KOPT-K1 (cell line): ENCODE results near the gene NRF1.

Experiments
- H3K27ac ChIP-seq: fragments of 200-600 bp; sonication (generic); 2 replicates; pipeline ENCODE4 v1.5.1; 2016; ENCODE audit warnings: antibody characterized with exemption, mild to moderate bottlenecking, low read depth, low read length; ENCODE audit not compliant: poor library complexity, severe bottlenecking
- H3K36me3 ChIP-seq: fragments of 200-600 bp; sonication (generic); 2 replicates; pipeline ENCODE4 v1.5.1; 2017; ENCODE audit warnings: antibody characterized with exemption, mild to moderate bottlenecking, low read length, moderate library complexity; ENCODE audit not compliant: insufficient read depth
- H3K9me3 ChIP-seq: fragments of 200-600 bp; sonication (generic); 2 replicates; pipeline ENCODE4 v1.5.1; 2017; ENCODE audit warnings: antibody characterized with exemption, low read length, mild to moderate bottlenecking; ENCODE audit not compliant: insufficient read depth, poor library complexity, severe bottlenecking

Gene NRF1

DNA sequence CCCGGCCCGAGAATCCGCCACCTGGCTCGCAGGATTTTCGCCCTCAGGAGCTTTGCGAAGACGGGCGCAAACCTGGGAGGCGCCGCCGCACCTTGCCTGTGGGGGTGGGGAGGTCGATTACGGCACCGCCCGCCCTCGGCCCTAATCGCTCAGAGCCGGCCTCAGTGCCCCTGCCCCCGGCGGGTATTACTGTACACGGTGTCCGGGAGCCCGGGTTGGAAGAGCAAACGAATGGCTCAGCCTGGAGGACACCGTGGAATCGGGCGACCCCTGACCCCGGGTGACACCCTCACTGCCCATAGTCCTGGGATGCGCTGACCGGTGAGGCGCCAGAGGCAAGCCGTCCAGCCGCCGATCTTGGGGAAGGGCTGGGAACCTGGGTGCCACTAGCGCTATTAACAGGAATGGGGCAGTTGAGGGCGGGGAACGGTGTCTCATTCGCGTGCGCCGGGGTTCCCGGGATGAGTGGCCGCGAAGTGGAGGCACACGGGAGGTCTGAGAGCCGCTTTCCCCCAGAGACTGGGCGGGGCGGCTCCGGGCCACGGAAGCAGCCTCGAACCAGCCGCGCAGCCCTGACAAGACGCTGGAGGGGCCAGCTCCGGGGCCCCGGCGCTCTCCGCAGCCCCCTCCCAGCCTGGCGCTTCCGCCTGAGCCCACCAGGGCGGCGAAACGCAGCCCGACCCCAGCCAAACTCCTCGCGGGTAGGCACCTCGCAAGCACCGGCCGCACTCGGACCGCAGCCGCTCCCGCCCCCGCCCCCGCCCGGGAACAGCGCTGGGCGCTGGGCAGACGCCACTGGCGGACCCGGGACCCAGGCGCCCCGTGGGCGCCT, 167.5 kb downstream of the NRF1 start:
- no peaks in the 10 kb centered on the region for H3K36me3 ChIP-seq
- H3K27ac ChIP-seq = no peak overlapping the region
- no peaks in the 10 kb centered on the region for H3K9me3 ChIP-seq

DNA sequence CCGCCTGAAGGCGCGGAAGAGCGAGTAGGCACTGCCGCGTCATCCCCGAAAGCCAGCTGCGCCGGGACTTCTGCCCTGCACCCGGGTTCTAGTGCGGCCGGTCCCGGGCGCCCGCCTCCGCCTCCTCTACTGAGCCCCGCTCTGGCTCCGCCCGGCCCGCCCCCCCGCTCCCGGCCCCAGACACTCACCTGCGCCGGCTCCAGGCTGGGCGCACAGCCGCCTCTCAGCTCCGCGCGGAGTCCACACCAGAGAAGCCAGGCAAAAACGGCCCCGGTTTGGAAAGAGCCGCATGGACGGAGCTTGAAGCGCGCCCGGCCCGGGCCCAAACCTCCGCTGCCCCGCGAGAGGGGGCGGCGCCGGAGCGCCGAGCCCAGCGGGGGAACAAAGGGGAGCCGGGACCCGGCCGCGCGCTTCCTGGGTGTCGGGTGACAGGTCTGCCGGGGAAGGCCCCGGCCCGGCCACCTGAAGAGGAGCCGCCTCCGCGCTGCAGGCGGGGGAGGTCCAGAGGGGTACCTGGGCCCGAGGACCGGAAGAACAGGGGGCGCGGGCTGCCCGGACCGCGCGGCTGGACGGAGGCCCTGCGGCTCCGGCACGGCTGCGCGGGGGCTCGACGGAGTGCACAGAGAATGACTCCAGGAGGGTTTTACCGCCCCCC, 168.2 kb downstream of the NRF1 start:
- H3K27ac ChIP-seq = no peak overlapping the region
- no peaks in the 10 kb centered on the region for H3K36me3 ChIP-seq
- no peaks in the 10 kb centered on the region for H3K9me3 ChIP-seq

DNA sequence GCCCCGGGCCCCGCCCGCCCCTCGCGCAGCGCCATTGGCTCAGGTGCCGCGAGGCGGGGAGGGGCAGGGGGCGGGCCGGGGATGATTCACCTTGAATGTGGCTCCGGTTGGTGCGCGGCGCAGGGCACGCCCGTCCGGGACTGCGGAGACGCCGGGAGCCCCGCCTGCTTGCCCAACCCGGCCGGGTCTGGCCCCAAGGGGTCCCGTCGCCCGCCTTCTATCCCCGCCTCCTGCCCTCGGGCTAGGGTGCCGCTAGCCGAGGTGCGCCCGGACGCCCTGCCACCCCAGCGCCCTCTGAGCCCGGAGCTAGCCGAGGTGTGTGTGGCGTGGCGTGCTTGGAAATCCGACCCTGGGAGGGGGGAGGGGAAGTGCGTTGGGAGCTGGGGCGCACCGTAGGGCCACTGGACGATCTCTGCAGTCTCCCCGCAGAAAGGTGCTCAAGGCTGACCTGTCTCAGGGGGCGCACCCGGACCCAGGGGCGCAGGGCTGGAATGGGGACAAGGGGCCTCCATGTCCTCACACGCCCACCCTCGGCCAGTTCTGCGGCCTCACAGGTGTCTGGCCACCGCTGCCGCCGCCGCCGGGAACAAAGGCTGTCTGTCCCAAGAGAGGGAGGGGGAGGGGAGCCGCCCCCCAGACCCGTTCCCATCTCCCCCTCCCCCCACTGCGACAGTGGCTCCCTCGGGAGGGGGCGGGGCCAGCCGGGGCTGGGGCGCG, 168.9 kb downstream of the NRF1 start:
- Histone ChIP-seq H3K36me3 (no peaks in the 10 kb centered on the region), H3K27ac (no peak overlapping the region)

DNA sequence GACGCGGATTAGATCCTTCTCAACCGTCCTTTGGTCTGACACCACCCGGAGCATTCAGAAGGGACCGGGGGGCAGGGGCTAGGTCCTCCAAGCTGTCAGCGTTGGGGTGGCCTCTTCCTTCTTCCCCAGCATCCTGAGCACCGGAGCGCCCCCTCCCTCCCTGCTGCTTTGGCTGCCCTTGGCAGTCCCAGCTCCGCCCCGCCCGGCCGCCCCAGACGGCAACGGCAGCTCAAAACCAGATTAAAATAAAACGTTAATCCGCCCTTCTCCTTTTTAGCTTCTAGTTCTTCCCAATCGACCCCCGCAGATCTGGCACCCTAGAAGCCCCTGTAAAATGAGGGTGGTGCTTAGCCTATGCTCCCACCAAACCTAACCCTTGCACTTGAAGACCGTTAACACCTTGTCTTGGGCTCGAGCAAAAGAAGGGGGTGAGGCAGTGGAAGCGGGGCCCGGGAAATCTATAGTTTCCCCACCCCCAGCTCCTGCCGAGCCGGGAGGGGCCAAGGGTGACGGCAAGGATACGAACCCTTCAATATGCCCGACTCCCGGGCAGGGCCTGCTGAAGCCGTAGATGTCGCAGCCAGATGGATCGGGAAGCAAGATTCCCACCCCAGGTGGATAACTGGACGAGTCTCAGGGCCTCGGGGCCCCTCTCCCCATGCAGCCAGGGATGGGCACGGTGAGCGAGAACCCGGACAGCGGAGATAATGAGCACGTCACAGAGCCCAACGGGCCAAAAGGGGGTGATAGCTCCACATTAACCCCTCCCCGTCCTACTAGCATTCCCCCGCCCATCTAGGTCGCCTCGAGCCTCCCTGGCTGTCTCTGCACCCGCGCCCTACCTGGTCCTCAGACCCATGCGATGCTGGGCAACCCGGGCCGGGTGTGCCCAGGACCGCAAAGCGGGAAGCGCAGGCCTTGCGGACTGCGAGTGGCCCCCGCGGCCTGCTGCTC, 169.7 kb downstream of the NRF1 start:
- Histone ChIP-seq H3K36me3 (no peaks in the 10 kb centered on the region), H3K27ac (no peak overlapping the region), H3K9me3 (no peaks in the 10 kb centered on the region)

More for the DNA sequence above, 168.9 kb downstream of the NRF1 start:
- no peaks in the 10 kb centered on the region for H3K9me3 ChIP-seq

DNA sequence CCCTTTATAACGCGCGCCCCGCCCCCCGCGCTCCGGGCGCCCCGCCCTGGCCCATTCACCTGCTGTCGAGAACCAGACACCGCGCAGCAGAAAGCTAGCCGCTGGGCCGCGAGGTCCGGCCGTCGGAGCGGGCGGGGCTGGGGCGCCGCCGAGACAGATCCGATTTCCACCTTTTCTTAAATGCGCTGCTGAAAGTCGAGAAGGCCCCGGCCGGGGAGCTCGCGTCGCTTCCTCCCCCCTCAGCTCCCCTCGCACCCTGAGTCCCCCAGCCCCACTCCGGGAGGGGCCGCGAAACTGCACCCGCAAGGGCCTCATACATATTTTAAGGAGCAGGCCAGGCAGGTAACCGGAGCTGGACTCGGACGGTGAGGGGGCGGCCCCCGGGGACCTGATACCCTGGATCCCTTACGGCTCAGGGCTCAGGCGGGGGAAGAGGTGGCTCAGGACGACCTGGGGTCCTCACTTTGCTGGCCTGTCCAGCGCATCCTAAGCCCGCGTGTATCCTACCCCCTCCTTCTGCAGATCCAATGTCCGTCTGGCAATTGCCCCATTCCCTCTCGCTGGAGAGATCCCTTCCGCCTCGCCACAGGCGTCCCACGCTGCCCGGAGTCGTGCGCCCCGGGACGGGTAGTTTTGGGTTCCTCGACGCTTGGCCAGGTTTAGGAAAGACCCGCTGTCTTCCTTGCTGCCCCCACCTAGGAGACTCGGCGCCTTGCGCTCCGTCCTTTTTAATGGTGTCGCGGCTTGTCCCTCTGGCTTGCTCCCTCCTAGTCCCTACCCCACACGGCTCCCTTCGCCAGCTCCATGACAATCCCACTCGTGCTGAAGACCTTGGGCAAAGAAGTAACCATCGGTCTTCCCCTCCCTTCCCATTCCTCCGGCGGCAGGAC, 170.7 kb downstream of the NRF1 start:
- Histone ChIP-seq H3K27ac (no peak overlapping the region), H3K36me3 (no peaks in the 10 kb centered on the region), H3K9me3 (no peaks in the 10 kb centered on the region)

DNA sequence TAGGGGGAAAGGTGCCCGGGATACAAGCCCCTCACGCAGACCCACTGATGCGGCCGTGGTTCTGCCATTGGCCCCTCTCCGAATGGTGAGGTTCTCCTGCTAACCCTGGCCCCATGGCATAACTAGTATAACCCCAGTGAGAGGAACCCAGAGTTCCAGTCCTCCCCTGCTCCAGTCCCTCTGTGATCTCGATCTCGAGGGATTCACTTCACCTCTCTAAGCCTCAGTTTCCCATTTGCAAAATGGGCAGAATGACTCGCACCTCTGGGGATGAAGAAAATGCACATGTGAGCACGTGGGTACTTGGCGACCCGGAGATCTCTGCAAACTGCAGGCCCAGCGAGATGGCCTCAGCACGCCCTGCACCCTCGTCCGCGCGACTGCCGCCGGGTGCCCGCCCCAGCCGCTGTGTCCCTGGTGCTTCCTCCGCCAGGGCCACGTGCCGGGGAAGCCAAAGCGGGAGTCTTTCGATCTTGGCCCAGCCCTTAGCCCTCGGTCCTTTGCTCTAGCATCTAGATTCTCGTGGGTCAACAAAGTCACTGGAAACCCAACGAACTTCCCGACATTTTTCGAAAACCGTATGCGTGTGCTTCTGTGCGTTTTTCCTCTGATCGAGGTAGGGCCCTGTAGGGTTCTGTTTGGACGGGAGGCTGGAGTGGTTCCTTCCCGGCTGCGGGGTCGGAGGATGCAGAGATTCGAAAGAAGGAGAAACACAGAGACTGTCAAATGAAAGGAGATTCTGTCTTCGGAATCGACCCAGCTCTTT, 171.5 kb downstream of the NRF1 start:
- no peaks in the 10 kb centered on the region for H3K36me3 ChIP-seq
- H3K9me3 ChIP-seq = no peaks in the 10 kb centered on the region
- no peak overlapping the region for H3K27ac ChIP-seq

DNA sequence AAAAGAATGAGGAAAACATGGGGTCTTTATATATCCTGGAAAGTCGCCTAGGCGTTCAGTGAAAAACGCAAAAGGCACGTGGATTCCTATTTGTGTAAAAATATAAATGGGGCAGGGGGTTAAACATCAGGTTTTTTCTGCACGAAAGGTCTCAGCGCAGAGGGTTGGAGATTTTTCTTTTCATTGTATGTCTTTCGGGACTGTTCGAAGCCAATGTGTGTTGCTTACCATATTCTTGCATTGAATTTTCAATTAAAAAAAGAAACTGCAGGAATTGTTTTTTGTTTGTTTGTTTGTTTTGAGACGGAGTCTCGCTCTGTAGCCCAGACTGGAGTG, 172.0 kb downstream of the NRF1 start:
- no peaks in the 10 kb centered on the region for H3K36me3 ChIP-seq
- no peak overlapping the region for H3K27ac ChIP-seq
- no peaks in the 10 kb centered on the region for H3K9me3 ChIP-seq

DNA sequence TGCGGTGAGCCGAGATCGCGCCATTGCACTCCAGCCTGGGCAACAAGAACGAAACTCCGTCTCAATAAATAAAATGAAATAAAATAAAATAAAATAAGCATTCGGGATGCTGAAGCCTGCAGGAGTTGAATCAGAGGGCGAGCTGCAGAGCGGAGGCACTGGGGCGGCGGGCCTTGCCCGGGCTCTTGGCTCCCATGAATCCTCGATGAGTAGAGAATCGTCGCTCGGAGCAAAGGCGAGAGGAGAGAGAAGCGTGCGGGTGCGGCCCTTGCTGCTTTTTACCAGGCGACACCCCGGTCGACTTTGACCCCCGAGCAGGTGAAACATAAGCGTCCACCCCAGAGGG, 172.9 kb downstream of the NRF1 start:
- no peak overlapping the region for H3K27ac ChIP-seq
- H3K9me3 ChIP-seq = no peaks in the 10 kb centered on the region

DNA sequence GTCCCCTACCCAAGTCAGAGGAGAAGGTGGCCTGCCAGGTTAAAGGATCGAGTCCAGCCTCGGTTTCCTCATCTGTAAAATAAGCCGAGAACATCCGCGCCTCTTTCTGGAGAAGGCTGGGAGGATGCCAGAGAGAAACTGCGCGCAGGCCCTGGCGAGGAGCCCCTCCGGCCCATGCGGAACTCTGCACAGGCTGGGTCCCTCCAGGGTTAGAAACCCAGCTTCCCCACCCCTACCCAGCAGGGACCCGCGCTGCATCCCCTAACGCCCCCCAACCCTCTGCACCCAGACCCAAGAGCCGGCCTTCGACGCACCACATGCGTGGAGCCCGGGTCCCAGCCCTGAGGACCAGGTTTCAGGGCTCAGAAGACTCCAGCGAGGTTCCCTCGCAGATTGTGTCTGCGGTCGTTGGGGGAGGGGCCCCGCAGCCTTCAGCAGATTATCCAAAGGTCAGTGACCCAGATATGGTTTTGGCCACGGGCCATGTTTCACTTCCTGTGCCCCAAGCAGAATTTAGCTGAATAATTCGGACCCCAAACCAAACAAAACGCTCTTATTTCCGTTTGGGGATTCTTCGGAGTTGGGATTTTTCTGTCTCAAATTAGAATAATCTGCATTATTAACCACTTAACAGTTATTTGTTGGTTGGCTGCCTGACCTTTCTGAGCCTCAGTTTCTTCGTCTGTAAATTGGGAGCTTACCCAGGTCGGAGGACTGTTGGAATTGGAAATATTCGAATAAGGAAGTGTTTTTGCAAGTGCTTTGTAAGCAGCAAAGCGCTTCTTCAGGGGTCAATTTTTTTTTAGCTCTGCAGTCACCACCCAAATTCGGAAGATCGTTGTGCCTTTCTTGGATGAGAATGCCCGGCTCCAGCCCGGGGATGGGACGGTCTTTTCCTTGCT, 173.5 kb downstream of the NRF1 start:
- Histone ChIP-seq H3K9me3 (no peaks in the 10 kb centered on the region), H3K36me3 (no peaks in the 10 kb centered on the region), H3K27ac (no peak overlapping the region)

More for the DNA sequence above, 172.9 kb downstream of the NRF1 start:
- H3K36me3 ChIP-seq = no peaks in the 10 kb centered on the region

DNA sequence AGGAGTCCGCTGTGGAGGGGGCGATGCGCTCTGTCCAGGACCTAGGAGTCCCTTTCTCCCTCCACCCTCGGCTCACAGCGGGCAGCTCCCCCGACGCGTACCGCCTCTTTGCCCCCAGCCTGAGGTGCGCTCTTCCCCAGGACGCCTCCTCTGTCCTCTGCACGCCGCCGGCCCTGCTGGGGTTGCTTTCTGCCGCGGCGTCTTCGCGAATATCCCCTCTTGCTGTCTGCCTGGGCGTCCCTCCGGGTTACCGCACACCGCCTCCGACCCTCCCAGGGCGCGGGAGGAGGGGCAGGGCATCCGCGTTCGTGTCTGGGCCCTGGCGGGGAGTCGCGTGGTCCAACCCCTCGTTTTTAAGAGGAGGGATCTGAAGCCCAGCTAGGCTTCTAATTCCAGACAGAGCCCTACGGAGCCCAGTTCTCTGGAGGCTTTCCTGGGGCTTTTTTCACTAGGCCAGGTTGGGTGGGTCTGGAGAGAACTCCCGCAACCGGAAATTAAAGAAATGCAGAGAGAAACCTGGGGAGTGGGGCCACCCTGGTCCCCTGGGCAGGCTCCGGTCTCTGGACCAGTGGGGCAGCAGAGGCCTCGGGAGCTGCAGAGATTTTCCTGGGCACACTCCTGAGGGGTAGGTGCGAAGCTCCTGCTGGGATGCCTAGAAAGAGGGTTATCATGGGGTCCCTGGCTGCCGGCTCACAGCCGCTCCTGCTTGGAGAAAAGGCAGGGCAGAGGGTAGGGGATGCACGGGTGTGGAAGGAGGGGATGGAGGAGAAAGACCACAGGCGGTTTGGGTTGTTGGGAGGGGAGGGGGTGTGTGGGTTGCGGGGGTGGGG, 174.4 kb downstream of the NRF1 start:
- Histone ChIP-seq H3K9me3 (no peaks in the 10 kb centered on the region), H3K27ac (no peak overlapping the region), H3K36me3 (no peaks in the 10 kb centered on the region)

DNA sequence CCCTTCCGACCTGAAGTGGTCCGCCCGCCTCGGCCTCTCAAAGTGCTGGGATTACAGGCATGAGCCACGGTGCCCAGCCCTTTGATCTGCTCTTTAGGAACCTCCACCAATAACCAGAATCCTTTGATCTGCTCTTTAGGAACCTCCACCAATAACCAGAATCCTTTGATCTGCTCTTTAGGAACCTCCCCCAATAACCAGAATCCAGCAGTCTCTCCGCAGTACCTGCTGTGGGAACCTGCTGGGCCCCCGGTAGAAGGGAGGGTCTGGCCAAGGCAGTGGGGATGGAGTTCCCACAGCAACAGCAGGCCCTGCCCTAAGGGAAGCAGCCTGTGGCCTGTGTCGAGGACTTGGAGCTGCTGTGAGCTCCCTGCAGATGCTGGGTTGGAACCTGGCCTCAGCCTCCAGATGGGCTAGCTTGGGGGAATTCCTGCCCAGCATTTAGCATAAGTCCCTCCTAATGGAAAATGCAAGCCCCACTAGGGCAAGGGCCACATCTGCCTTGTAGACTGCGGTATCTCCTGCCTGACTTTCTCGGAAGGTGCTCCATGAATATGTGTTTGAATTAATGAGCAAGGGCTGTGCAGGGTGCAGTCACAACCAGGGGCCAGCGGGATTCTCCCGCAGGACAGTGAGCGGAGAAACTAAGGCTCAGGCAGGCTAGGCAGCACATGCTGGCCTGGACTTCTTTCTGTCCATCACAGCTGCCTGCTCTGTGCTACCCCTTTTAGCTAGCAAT, 175.5 kb downstream of the NRF1 start:
- H3K9me3 ChIP-seq = no peaks in the 10 kb centered on the region
- H3K27ac ChIP-seq = no peak overlapping the region
- no peaks in the 10 kb centered on the region for H3K36me3 ChIP-seq
